HG03066 (cell line): ENCODE data around the gene LARP4B.
"Not testable (repeated sequence)": the region's sequence is repeated elsewhere in the genome, so short reads cannot be mapped to it uniquely, and the experiment has no call there.

Source experiments
- ATAC-seq: cut with Tn5 transposase; IDR thresholded peaks from one replicate; pipeline ENCODE4 v1.9.1; 2021; ENCODE audit warnings: low read depth; ENCODE audit not compliant: unreplicated experiment

LARP4B gene

DNA sequence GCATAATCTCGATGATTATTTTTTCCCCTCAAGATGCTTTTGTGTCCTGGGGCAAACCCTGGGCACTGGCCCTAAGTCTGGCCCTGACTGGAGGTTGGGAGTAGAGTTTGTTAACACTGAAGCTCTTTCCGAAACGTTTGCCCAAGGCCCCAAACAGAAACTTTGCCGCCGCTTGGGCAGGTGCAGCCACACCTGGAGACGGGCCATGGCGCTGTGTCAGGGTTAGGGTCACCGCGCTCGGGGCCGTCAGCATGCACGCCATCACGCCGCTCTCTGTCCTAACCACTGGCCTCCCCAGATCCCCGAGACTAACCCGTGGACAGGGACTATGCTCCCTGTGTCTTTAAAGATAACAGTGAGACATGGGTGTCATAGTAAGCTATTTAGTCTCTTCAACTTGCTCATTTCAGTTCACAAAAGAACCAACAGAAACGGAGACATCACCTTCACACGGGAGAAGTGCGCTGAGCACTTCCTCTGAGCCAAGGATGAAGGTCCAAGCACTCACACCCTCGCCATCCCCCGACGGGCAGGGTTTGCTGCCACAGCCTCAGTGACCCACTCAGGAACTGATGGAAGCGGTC, 156.8 kb downstream of the LARP4B start:
- ATAC-seq: no peak

GRCh38 chr10:774223-774622, 157.3 kb downstream of the LARP4B start:
- ATAC-seq: no peak

- ATAC-seq: no peak
Observed at GRCh38 chr10:773562-774161, 157.8 kb downstream of the LARP4B start.

- ATAC-seq: no peak
Observed at GRCh38 chr10:772227-772637, 159.3 kb downstream of the LARP4B start.

GRCh38 chr10:771647-772046, 159.9 kb downstream of the LARP4B start:
- ATAC-seq: no peak

DNA sequence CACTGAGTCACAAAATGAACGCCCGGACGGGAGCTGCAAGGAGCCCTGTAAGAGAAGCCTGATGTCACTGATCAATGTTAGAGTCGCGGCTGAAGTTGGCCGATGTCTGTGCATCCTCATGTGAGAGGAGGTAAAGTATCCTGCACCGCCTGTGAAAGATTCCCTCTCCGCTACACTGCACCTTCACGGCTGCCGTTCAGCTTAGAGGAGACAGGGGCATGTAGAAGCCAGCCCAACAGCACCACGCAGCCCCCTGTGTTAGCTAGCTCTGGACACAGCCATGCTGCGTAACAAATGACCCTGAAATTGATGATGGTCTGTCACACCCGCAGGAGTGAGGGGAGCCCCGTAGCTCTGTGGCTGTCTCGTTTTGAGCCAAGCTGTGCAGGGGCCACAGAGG, 160.5 kb downstream of the LARP4B start:
- ATAC-seq: no peak

GRCh38 chr10:770048-770712, 161.3 kb downstream of the LARP4B start:
- not testable (repeated sequence) for ATAC-seq

GRCh38 chr10:767794-768193, 163.7 kb downstream of the LARP4B start:
- no peak for ATAC-seq

DNA sequence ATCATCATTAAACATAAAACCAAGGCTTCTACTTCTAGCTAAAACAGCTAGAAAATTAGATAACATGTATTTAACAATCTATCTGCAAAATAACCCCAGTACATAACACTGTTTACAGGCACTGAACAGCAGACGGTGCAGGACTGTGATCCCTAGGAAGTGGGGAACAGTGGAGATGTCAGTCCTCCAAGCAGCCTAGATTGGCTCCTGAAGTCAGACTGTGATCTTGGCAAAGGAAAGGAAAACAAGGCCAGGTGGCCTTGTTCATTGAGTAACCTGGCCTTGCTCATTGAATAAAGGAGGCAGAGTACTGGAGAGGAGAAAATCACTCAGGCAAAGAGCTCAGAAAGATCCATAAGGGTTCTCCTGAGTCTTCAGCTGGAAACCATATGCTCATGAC, 164.3 kb downstream of the LARP4B start:
- no peak for ATAC-seq

- ATAC-seq: no peak
Observed at GRCh38 chr10:761376-761775, 170.1 kb downstream of the LARP4B start.

DNA sequence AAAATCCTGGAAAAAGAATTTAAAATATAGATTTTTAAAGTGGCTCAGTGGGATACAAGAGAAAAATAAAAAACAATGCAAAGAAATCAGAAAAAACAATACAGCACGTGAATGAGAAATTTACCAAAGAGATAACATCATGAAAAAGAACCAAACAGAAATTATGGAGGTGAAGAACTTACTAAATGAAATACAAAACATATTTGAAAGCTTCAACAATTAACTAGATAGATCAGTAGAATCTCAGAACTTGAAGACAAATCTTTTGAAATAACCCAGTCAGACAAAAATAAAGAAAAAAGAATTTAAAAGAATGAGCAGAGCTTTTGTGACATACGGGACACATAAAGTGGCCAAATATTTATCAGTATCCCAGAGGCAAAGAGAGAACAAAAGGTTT, 170.9 kb downstream of the LARP4B start:
- ATAC-seq: no peak

DNA sequence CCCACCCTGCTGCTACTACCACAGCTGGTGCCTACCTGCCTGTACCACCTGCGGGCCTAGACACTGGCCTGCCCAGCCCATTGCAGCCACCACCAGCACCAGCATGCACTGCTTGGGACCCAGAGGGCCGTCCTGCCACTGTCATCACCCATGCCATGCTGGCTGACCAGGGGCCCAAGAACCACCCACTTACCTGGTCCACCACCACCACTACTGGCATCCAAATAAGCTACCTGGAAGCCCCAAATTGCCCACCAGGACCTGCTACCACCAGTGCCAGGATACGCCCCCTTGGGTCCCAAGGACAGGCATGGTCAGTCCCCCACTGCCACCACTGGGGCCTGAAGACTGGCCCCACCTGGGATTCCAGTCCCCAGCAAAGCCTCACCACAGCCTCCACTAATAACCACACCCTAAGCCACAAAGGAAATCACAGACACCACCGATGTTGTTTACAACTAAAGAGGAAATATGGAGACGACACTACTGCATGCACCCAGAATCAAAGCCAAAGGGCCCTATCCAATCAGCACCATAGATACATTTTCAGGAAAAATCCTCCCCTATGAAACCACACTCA, 171.5 kb downstream of the LARP4B start:
- ATAC-seq: no peak
